ENCODE results near the gene CCR2. TPM values are rescaled to one million over a fixed set of nuclear protein-coding genes. Genes with fewer than 3 reads are reported as not detected.

Gene CCR2
- polyA plus RNA-seq, 1 experiment, result not detected

GRCh38 chr3:46348823-46349482, 5.0 kb upstream of the CCR2 start:
- Histone ChIP-seq H3K36me3 (ENCODE audit: control insufficient read depth, insufficient read depth, low read length) (no peaks in the 10 kb centered on the region), H3K4me3 (ENCODE audit: low read depth, low read length) (no peak overlapping the region), H3K27me3 (ENCODE audit: control insufficient read depth, insufficient read depth, low read length) (peaks cover 3% of the 10 kb centered on the region)
- no peak for TF ChIP-seq CTCF (IDR thresholded peaks at IDR 0.05; ENCODE audit: insufficient read depth, low read depth, low read length)
- ChIA-PET POLR2A (no interaction called here), CTCF (interaction anchor here (0.7 kb wide), 1 partner anchor 24 kb away, joined by 3 read pairs; no protein-coding TSS in a partner anchor)
- no peak for DNase-seq (ENCODE audit: low read depth)

- Histone ChIP-seq H3K36me3 (ENCODE audit: control insufficient read depth, insufficient read depth, low read length) (no peaks in the 10 kb centered on the region), H3K4me3 (ENCODE audit: low read depth, low read length) (no peak overlapping the region), H3K27me3 (ENCODE audit: control insufficient read depth, insufficient read depth, low read length) (peaks cover 3% of the 10 kb centered on the region)
- DNase-seq (ENCODE audit: low read depth), result no peak
- no peak for TF ChIP-seq CTCF (IDR thresholded peaks at IDR 0.05; ENCODE audit: insufficient read depth, low read depth, low read length)
- POLR2A ChIA-PET, result no interaction called here
- CTCF ChIA-PET, result no interaction called here
Observed at GRCh38 chr3:46349484-46350261, 4.2 kb upstream of the CCR2 start.

- H3K4me3 ChIP-seq (ENCODE audit: low read depth, low read length), result no peak overlapping the region
- TF ChIP-seq CTCF (IDR thresholded peaks at IDR 0.05; ENCODE audit: insufficient read depth, low read depth, low read length), result no peak
- H3K36me3 ChIP-seq (ENCODE audit: control insufficient read depth, insufficient read depth, low read length), result no peaks in the 10 kb centered on the region
- POLR2A ChIA-PET, result no interaction called here
- peaks cover 3% of the 10 kb centered on the region for H3K27me3 ChIP-seq (ENCODE audit: control insufficient read depth, insufficient read depth, low read length)
- DNase-seq (ENCODE audit: low read depth), result no peak
- CTCF ChIA-PET, result interaction anchor here (1.1 kb wide), 1 partner anchor 421 kb away, joined by 3 read pairs; no protein-coding TSS in a partner anchor
Observed at GRCh38 chr3:46350262-46350565, 3.7 kb upstream of the CCR2 start.

- H3K4me3 ChIP-seq (ENCODE audit: low read depth, low read length), result no peak overlapping the region
- H3K36me3 ChIP-seq (ENCODE audit: control insufficient read depth, insufficient read depth, low read length), result no peaks in the 10 kb centered on the region
- ChIA-PET CTCF (no interaction called here), POLR2A (no interaction called here)
- no peak for DNase-seq (ENCODE audit: low read depth)
- no peak for TF ChIP-seq CTCF (IDR thresholded peaks at IDR 0.05; ENCODE audit: insufficient read depth, low read depth, low read length)
- H3K27me3 ChIP-seq (ENCODE audit: control insufficient read depth, insufficient read depth, low read length), result peaks cover 5% of the 10 kb centered on the region
Observed at GRCh38 chr3:46351646-46352045, 2.3 kb upstream of the CCR2 start.

- no peak for TF ChIP-seq CTCF (IDR thresholded peaks at IDR 0.05; ENCODE audit: insufficient read depth, low read depth, low read length)
- Histone ChIP-seq H3K4me3 (ENCODE audit: low read depth, low read length) (no peak overlapping the region), H3K36me3 (ENCODE audit: control insufficient read depth, insufficient read depth, low read length) (no peaks in the 10 kb centered on the region), H3K27me3 (ENCODE audit: control insufficient read depth, insufficient read depth, low read length) (peaks cover 5% of the 10 kb centered on the region)
- DNase-seq (ENCODE audit: low read depth), result no peak
- CTCF ChIA-PET, result interaction anchor here (2.0 kb wide), 1 partner anchor 17 kb away, joined by 8 read pairs; the partner anchor contains the start of gene CCR5
- POLR2A ChIA-PET, result no interaction called here
Observed at GRCh38 chr3:46353090-46353489, 821 bp upstream of the CCR2 start.

All from BJ (cell line).